Muscle of leg (tissue), 11 donors: ENCODE data around the gene MAP4. TPM values are rescaled to one million over a fixed set of nuclear protein-coding genes. Genes with fewer than 3 reads are reported as not detected.

ENCODE experiments used
- DNase-seq: peaks from one replicate; pipeline ENCODE4 v3.0.0; 2013
- H3K27ac ChIP-seq: one replicate; pipeline ENCODE4 v1.5.1; 2013; ENCODE audit warnings: mild to moderate bottlenecking, low read length, control low read depth
- H3K27me3 ChIP-seq: one replicate; pipeline ENCODE4 v1.6.1; 2013; ENCODE audit warnings: low read length; ENCODE audit not compliant: control insufficient read depth, insufficient read depth
- H3K36me3 ChIP-seq: one replicate; pipeline ENCODE4 v1.6.1; 2013; ENCODE audit warnings: low read length; ENCODE audit not compliant: control insufficient read depth, insufficient read depth
- H3K4me1 ChIP-seq: one replicate; pipeline ENCODE4 v1.6.1; 2013; ENCODE audit warnings: low read length; ENCODE audit not compliant: control insufficient read depth, insufficient read depth
- H3K4me3 ChIP-seq: one replicate; pipeline ENCODE4 v1.5.1; 2013; ENCODE audit warnings: low read length, control low read depth
- H3K9me3 ChIP-seq: replicated peaks from 2 replicates; pipeline ENCODE4 v1.6.1; 2013; ENCODE audit warnings: low read depth, low read length; ENCODE audit not compliant: control insufficient read depth
- WGBS: methylation state at CpG from one replicate; pipeline ENCODE4 v1.1.5; 2013; ENCODE audit warnings: missing lambda C conversion rate; ENCODE audit not compliant: insufficient coverage; 5-methylcytosine and 5-hydroxymethylcytosine counted together
- polyA plus RNA-seq, 8 donors: library from polyadenylated mRNA; unstranded; fragments of 120-200 nt; gene quantifications; one replicate each; pipeline versions ENCODE4 v1.2.1 to v1.2.3, GENCODE V29; 2013; ENCODE audit warnings: inconsistent platforms in 1 of 8, low replicate concordance in 1 of 8; ENCODE audit not compliant: insufficient read length in 8 of 8, insufficient read depth in 1 of 8
- total RNA-seq: library from RNA; stranded (reverse); fragments of 120-200 nt; gene quantifications from one replicate; pipeline ENCODE4 v1.2.4, GENCODE V29; 2013

The MAP4 gene
- total and polyA plus RNA-seq, 9 donors, result 189 to 352 (median 303) TPM

- Histone ChIP-seq H3K4me1 (no peaks in the 10 kb centered on the region), H3K27ac (no peak overlapping the region), H3K9me3 (no peaks in the 10 kb centered on the region), H3K4me3 (no peak overlapping the region), H3K27me3 (no peaks in the 10 kb centered on the region), H3K36me3 (peaks cover 4% of the 10 kb centered on the region)
- no peak for DNase-seq
- 81% methylated on average over 3 of the region's 3 CpGs for WGBS
These were observed 66.2 kb downstream of the MAP4 start for GRCh38 chr3:47949979-47950378.

- Histone ChIP-seq H3K9me3 (no peaks in the 10 kb centered on the region), H3K4me1 (no peaks in the 10 kb centered on the region), H3K4me3 (no peak overlapping the region), H3K27me3 (no peaks in the 10 kb centered on the region), H3K36me3 (no peaks in the 10 kb centered on the region), H3K27ac (no peak overlapping the region)
- WGBS, result 83% methylated on average over 1 of the region's 1 CpG
- no peak for DNase-seq
These were observed 76.0 kb downstream of the MAP4 start for GRCh38 chr3:47940232-47940631.

- H3K27ac ChIP-seq, result no peak overlapping the region
These were observed 83.8 kb downstream of the MAP4 start for GRCh38 chr3:47932421-47932820.

GRCh38 chr3:47930979-47931378 is 85.2 kb downstream of the MAP4 start:
- peaks cover 23% of the 10 kb centered on the region for H3K36me3 ChIP-seq
- no peaks in the 10 kb centered on the region for H3K4me1 ChIP-seq
- WGBS, result 94% methylated on average over 3 of the region's 4 CpGs
- H3K27me3 ChIP-seq, result no peaks in the 10 kb centered on the region
- H3K9me3 ChIP-seq, result no peaks in the 10 kb centered on the region
- DNase-seq, result no peak
- H3K27ac ChIP-seq, result no peak overlapping the region
- no peak overlapping the region for H3K4me3 ChIP-seq

More at GRCh38 chr3:47932421-47932820, 83.8 kb downstream of the MAP4 start:
- WGBS, result 93% methylated on average over 3 of the region's 5 CpGs
- H3K36me3 ChIP-seq, result peaks cover 11% of the 10 kb centered on the region
- no peak for DNase-seq
- H3K27me3 ChIP-seq, result no peaks in the 10 kb centered on the region
- no peaks in the 10 kb centered on the region for H3K9me3 ChIP-seq
- H3K4me1 ChIP-seq, result no peaks in the 10 kb centered on the region
- no peak overlapping the region for H3K4me3 ChIP-seq

GRCh38 chr3:47916696-47917095 is 99.5 kb downstream of the MAP4 start:
- no peak for DNase-seq
- H3K27ac ChIP-seq, result no peak overlapping the region
- no peak overlapping the region for H3K4me3 ChIP-seq
- no peaks in the 10 kb centered on the region for H3K9me3 ChIP-seq
- no peaks in the 10 kb centered on the region for H3K4me1 ChIP-seq
- no peaks in the 10 kb centered on the region for H3K27me3 ChIP-seq
- peaks cover 52% of the 10 kb centered on the region for H3K36me3 ChIP-seq
- no CpG with 5 or more reads among the region's 2 CpGs for WGBS

- 80% methylated on average over 1 of the region's 5 CpGs for whole genome bisulfite sequencing
- H3K27me3 ChIP-seq, result no peaks in the 10 kb centered on the region
- no peak overlapping the region for H3K27ac ChIP-seq
- no peak for DNase-seq
- H3K9me3 ChIP-seq, result no peaks in the 10 kb centered on the region
- H3K36me3 ChIP-seq, result peaks cover 54% of the 10 kb centered on the region
- H3K4me1 ChIP-seq, result no peaks in the 10 kb centered on the region
- H3K4me3 ChIP-seq, result no peak overlapping the region
These were observed 100.0 kb downstream of the MAP4 start for GRCh38 chr3:47916201-47916600.

- no peak for DNase-seq
- Histone ChIP-seq H3K36me3 (peaks cover 65% of the 10 kb centered on the region), H3K27ac (no peak overlapping the region), H3K27me3 (no peaks in the 10 kb centered on the region), H3K4me3 (no peak overlapping the region), H3K9me3 (no peaks in the 10 kb centered on the region), H3K4me1 (no peaks in the 10 kb centered on the region)
- 100% methylated on average over 2 of the region's 6 CpGs for WGBS
These were observed 104.2 kb downstream of the MAP4 start for GRCh38 chr3:47912006-47912504.

- H3K4me1 ChIP-seq, result no peaks in the 10 kb centered on the region
- no peak overlapping the region for H3K27ac ChIP-seq
These were observed 105.3 kb downstream of the MAP4 start for GRCh38 chr3:47910777-47911440.

GRCh38 chr3:47910233-47910632 is 106.0 kb downstream of the MAP4 start:
- Histone ChIP-seq H3K27ac (no peak overlapping the region), H3K36me3 (peaks cover 52% of the 10 kb centered on the region), H3K27me3 (no peaks in the 10 kb centered on the region), H3K4me1 (no peaks in the 10 kb centered on the region), H3K4me3 (no peak overlapping the region), H3K9me3 (no peaks in the 10 kb centered on the region)
- WGBS, result no CpG with 5 or more reads among the region's 1 CpG
- DNase-seq, result no peak

More at GRCh38 chr3:47910777-47911440, 105.3 kb downstream of the MAP4 start:
- Histone ChIP-seq H3K36me3 (peaks cover 57% of the 10 kb centered on the region), H3K4me3 (no peak overlapping the region), H3K9me3 (no peaks in the 10 kb centered on the region), H3K27me3 (no peaks in the 10 kb centered on the region)
- WGBS, result 86% methylated on average over 3 of the region's 4 CpGs
- no peak for DNase-seq

GRCh38 chr3:47909607-47910006 is 106.6 kb downstream of the MAP4 start:
- Histone ChIP-seq H3K36me3 (peaks cover 47% of the 10 kb centered on the region), H3K27ac (no peak overlapping the region), H3K27me3 (no peaks in the 10 kb centered on the region), H3K9me3 (no peaks in the 10 kb centered on the region), H3K4me3 (no peak overlapping the region), H3K4me1 (no peaks in the 10 kb centered on the region)
- no peak for DNase-seq
- WGBS, result no CpG with 5 or more reads among the region's 2 CpGs
